ENCODE data around the gene SLC49A3.

DNA sequence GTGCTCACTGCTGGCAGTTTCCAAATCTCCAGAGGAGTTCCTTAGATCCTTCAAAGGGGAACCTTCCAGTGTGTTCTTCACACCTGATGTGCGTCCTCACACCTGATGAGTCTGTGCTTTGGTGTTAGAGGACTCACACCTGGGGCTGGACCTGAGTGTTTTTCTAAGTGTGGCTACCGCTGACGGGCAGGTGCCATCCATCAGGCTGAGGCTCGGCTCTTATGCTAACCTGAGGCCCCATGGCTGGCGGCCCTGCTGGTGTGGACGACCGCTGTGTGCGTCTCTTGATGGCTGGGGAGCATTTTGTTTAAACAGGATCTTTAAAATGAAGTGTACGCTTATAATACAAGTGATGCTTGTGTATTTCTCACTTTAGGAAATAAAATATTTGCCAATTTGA is 45.1 kb upstream of the SLC49A3 start:
- TF ChIP-seq, protein P1, sequence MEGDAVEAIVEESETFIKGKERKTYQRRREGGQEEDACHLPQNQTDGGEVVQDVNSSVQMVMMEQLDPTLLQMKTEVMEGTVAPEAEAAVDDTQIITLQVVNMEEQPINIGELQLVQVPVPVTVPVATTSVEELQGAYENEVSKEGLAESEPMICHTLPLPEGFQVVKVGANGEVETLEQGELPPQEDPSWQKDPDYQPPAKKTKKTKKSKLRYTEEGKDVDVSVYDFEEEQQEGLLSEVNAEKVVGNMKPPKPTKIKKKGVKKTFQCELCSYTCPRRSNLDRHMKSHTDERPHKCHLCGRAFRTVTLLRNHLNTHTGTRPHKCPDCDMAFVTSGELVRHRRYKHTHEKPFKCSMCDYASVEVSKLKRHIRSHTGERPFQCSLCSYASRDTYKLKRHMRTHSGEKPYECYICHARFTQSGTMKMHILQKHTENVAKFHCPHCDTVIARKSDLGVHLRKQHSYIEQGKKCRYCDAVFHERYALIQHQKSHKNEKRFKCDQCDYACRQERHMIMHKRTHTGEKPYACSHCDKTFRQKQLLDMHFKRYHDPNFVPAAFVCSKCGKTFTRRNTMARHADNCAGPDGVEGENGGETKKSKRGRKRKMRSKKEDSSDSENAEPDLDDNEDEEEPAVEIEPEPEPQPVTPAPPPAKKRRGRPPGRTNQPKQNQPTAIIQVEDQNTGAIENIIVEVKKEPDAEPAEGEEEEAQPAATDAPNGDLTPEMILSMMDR (conservative IDR thresholded peaks at IDR 0.05; ENCODE audit: low read depth, low read length): no peak
- no peak for TF ChIP-seq EZH2 (IDR thresholded peaks at IDR 0.05; ENCODE audit: borderline replicate concordance, low read depth, low read length, poor library complexity, severe bottlenecking)

All from A673 (cell line).